Panc1 (cell line): Measurements from ENCODE around the gene EYA2. TPM values are rescaled to one million over a fixed set of nuclear protein-coding genes. Genes with fewer than 3 reads are reported as not detected.

ENCODE experiments used
- ATAC-seq: fragments of 200-7000 bp; cut with Tn5 transposase; 2 replicates; pipeline ENCODE4 v1.9.1; 2020; ENCODE audit warnings: mild to moderate bottlenecking, moderate library complexity
- BruUV-seq: library from RNA; stranded (reverse); fragments of 400-500 nt; replicated peaks from 2 replicates; lab custom pipeline; 2021; lab: Mats Ljungman, UMichigan
- CTCF ChIA-PET: fragments of 300-600 bp; sonication (Branson Sonifier 250); formaldehyde crosslinking; loops from one replicate; lab custom pipeline; 2022; ENCODE audit warnings: antibody characterized with exemption; lab: Charles Lee
- POLR2A ChIA-PET: fragments of 300-600 bp; sonication (Branson Sonifier 250); formaldehyde crosslinking; loops from one replicate; lab custom pipeline; 2022; ENCODE audit warnings: antibody characterized with exemption; lab: Charles Lee
- DNase-seq: peaks from one replicate; pipeline ENCODE4 v3.0.0-alpha.2; 2010; ENCODE audit warnings: low read depth, low spot score
- H3K27ac ChIP-seq: 2 replicates; pipeline ENCODE4 v1.5.1; 2011; ENCODE audit warnings: mild to moderate bottlenecking, low read length, inconsistent platforms
- H3K27me3 ChIP-seq: fragments of 200-500 bp; sonication (Bioruptor generic); 2 replicates; pipeline ENCODE4 v1.6.0; 2014; ENCODE audit warnings: low read length, inconsistent platforms; ENCODE audit not compliant: control insufficient read depth, insufficient read depth
- H3K36me3 ChIP-seq: fragments of 200-500 bp; sonication (Bioruptor generic); 2 replicates; pipeline ENCODE4 v1.5.1; 2014; ENCODE audit warnings: inconsistent platforms, mild to moderate bottlenecking, low read length, moderate library complexity; ENCODE audit not compliant: control insufficient read depth, insufficient read depth
- H3K4me1 ChIP-seq: 2 replicates; pipeline ENCODE4 v1.5.1; 2011; ENCODE audit warnings: inconsistent platforms, mild to moderate bottlenecking, low read length, moderate library complexity; ENCODE audit not compliant: control insufficient read depth, insufficient read depth
- H3K4me3 ChIP-seq, 2 experiments: 2 replicates each; pipeline ENCODE4 v1.5.1; 2011 to 2012; ENCODE audit warnings: low read depth in 2 of 2, low read length in 2 of 2, mild to moderate bottlenecking in 2 of 2, inconsistent platforms in 1 of 2, moderate library complexity in 1 of 2
- H3K9me3 ChIP-seq: fragments of 200-500 bp; sonication (Bioruptor generic); 2 replicates; pipeline ENCODE4 v1.5.1; 2014; ENCODE audit warnings: low read depth, mild to moderate bottlenecking, inconsistent platforms, low read length, moderate library complexity; ENCODE audit not compliant: control insufficient read depth, insufficient read depth
- CTCF ChIP-seq: fragments of 450-650 bp; IDR thresholded peaks from 2 replicates; pipeline ENCODE4 v1.5.1; 2017; ENCODE audit warnings: mild to moderate bottlenecking
- POLR2AphosphoS5 ChIP-seq: IDR thresholded peaks from 2 replicates; pipeline ENCODE4 v1.6.1; 2012; ENCODE audit warnings: mild to moderate bottlenecking, low read depth, low read length, moderate library complexity
- REST ChIP-seq, 2 experiments: IDR thresholded peaks; 2 replicates each; pipeline ENCODE4 v1.6.1; 2011 to 2012; ENCODE audit warnings: low read depth in 2 of 2, control low read depth in 1 of 2, low read length in 1 of 2, mild to moderate bottlenecking in 1 of 2, moderate library complexity in 1 of 2; ENCODE audit not compliant: insufficient read depth in 1 of 2
- SIN3A ChIP-seq: IDR thresholded peaks from 2 replicates; pipeline ENCODE4 v1.6.1; 2012; ENCODE audit warnings: low read depth, mild to moderate bottlenecking, low read length, moderate library complexity, borderline replicate concordance; ENCODE audit not compliant: insufficient read depth
- TCF7L2 ChIP-seq: IDR thresholded peaks from 2 replicates; pipeline ENCODE4 v1.6.1; 2011; ENCODE audit warnings: mild to moderate bottlenecking, low read depth, low read length, inconsistent platforms
- in situ Hi-C: cut with HindIII; loops from 2 replicates; pipeline ENCODE4 v1.10.0; 2016; ENCODE audit warnings: low sequenced_read_pairs, low pct_unique_long_range_greater_than_20kb
- intact Hi-C: fragments of 100-400 bp; cut with micrococcal nuclease; formaldehyde crosslinking; loops from one replicate; pipeline ENCODE4 v1.10.0; 2022; ENCODE audit not compliant: unreplicated experiment
- total RNA-seq: library from RNA; stranded (reverse); gene quantifications from one replicate; pipeline ENCODE4 v1.2.1, GENCODE V29; 2021; ENCODE audit not compliant: unreplicated experiment

The EYA2 gene
- total RNA-seq, 1 experiment from 2014 or later = 1.9 TPM

- BruUV-seq = no TSS peak
- Histone ChIP-seq H3K4me3 (no peak overlapping the region), H3K36me3 (no peaks in the 10 kb centered on the region), H3K4me1 (no peaks in the 10 kb centered on the region), H3K9me3 (no peaks in the 10 kb centered on the region), H3K27ac (no peak overlapping the region), H3K27me3 (no peaks in the 10 kb centered on the region)
- ATAC-seq (no peak), DNase-seq (no peak)
- intact Hi-C loops = no loop called here
- ChIA-PET CTCF (interaction anchor here (0.7 kb wide), 1 partner anchor 535 kb away, joined by 3 read pairs; no protein-coding TSS in a partner anchor), POLR2A (no interaction called here)
- TF ChIP-seq SIN3A (no peak), REST (IDR thresholded peaks at IDR 0.05; ENCODE audit: insufficient read depth in 1 of 2, low read depth in 2 of 2, low read length in 1 of 2) (no peak), POLR2AphosphoS5 (no peak), TCF7L2 (no peak), CTCF (no peak)
- in situ Hi-C loops = no loop called here
Measured at GRCh38 chr20:47125508-47125757, 230.8 kb downstream of the EYA2 start.

GRCh38 chr20:47125758-47126591 lies 231.3 kb downstream of the EYA2 start:
- in situ Hi-C loops = no loop called here
- DNase-seq (no peak), ATAC-seq (no peak)
- TF ChIP-seq REST (IDR thresholded peaks at IDR 0.05; ENCODE audit: insufficient read depth in 1 of 2, low read depth in 2 of 2, low read length in 1 of 2) = no peak
- no peak for TF ChIP-seq TCF7L2
- no peak for TF ChIP-seq POLR2AphosphoS5
- TF ChIP-seq CTCF = no peak
- no peak for TF ChIP-seq SIN3A
- Histone ChIP-seq H3K4me3 (no peak overlapping the region), H3K4me1 (no peaks in the 10 kb centered on the region), H3K36me3 (no peaks in the 10 kb centered on the region), H3K27ac (no peak overlapping the region), H3K9me3 (no peaks in the 10 kb centered on the region), H3K27me3 (no peaks in the 10 kb centered on the region)
- intact Hi-C loops = no loop called here
- BruUV-seq = no TSS peak
- POLR2A ChIA-PET = no interaction called here
- CTCF ChIA-PET = interaction anchor here (0.7 kb wide), 1 partner anchor 535 kb away, joined by 3 read pairs; no protein-coding TSS in a partner anchor
